Mucosa of rectum (tissue), 2 donors: ENCODE results near the gene ATP13A5.

ENCODE experiments used
- H3K27ac ChIP-seq, 2 donors: one replicate each; pipeline ENCODE4 v1.7.0; 2013; ENCODE audit warnings: inconsistent platforms in 2 of 2, low read depth in 2 of 2, low read length in 2 of 2
- H3K27me3 ChIP-seq, 2 donors: one replicate each; pipeline ENCODE4 v1.7.0; 2013; ENCODE audit warnings: low read length in 2 of 2; ENCODE audit not compliant: control insufficient read depth in 2 of 2, insufficient read depth in 2 of 2
- H3K36me3 ChIP-seq, 2 donors: one replicate each; pipeline ENCODE4 v1.7.0; 2013; ENCODE audit warnings: low read length in 2 of 2; ENCODE audit not compliant: control insufficient read depth in 2 of 2, insufficient read depth in 2 of 2
- H3K4me1 ChIP-seq, 2 donors: one replicate each; pipeline ENCODE4 v1.7.0; 2013; ENCODE audit warnings: low read length in 2 of 2, mild to moderate bottlenecking in 1 of 2; ENCODE audit not compliant: control insufficient read depth in 2 of 2, insufficient read depth in 2 of 2
- H3K4me3 ChIP-seq, 2 donors: one replicate each; pipeline ENCODE4 v1.7.0; 2013; ENCODE audit warnings: low read length in 2 of 2
- H3K9ac ChIP-seq, 2 donors: one replicate each; pipeline ENCODE4 v1.7.0; 2013; ENCODE audit warnings: low read length in 2 of 2, low read depth in 1 of 2, mild to moderate bottlenecking in 1 of 2
- H3K9me3 ChIP-seq, 2 donors: one replicate each; pipeline ENCODE4 v1.7.0; 2013; ENCODE audit warnings: low read length in 2 of 2; ENCODE audit not compliant: control insufficient read depth in 2 of 2
- donor health status: healthy.
- donor health status: Normal muscosa, but diverticular disease.

The ATP13A5 gene

DNA sequence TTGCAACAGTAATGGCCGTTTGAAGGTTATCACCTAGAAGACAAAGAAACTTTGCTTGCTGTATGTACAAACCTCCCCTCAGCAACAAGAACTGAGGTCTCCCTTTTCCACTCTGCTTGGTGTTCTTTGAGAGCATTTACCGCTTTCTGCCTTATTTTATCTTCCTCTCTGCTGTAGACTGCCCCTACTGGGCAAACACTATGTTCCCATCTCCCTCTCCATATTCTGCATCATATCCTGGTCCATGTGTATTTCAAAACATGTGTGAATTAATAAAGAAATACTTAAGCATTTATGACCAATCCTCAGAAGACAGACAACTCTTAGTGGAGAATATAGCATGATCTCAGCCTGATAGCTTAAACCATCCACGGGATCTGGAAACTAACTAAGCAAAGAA is 64.4 kb downstream of the ATP13A5 start:
- Histone ChIP-seq H3K36me3 (no peaks in the 10 kb centered on the region), H3K9ac (no peak overlapping the region), H3K27me3 (no peaks in the 10 kb centered on the region), H3K27ac (no peak overlapping the region), H3K9me3 (no peaks in the 10 kb centered on the region), H3K4me3 (no peak overlapping the region), H3K4me1 (no peaks in the 10 kb centered on the region)

DNA sequence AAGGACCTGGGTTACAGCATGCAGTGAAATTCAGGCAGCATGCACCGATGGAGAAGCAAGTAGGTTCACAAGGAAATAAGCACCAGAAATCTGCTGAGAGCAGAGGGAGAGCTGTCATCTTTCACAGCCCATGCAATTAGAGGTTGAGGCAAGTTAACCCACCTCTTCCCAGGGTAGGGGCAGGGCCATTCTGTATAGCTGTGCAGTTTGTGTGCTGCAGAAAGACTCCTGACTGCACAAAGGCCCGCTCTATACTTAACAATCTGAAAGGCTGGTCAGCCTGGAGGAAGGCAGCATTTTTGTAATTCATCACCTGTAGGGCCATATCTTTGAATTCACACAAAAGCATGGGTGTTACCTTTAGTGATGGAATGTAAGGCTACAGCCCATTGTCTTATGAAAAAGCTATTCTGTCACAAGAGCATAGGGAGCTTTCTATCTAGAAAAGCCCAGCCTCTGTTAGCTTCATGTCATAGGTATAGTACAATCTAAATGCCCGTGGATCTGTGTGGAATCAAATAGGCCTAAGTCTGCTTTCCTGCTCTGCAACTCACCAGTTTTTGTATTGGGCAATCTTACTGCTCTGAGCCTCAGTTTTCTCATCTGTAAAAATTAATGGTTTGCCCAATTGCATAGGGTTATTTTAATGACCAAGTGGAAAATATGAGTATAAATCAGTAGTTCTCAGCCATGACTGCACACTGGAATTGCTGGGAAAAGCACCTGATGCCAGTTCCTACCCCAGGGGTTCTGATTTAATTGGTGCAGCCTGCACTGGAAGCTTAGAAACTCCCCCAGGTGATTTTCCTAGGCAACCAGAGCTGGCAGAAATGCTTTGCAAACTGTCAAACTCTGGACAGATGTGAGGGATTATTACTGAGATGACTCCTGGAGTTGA is 65.2 kb downstream of the ATP13A5 start:
- Histone ChIP-seq H3K36me3 (no peaks in the 10 kb centered on the region), H3K9ac (no peak overlapping the region), H3K9me3 (no peaks in the 10 kb centered on the region), H3K4me3 (no peak overlapping the region), H3K27ac (no peak overlapping the region), H3K27me3 (no peaks in the 10 kb centered on the region), H3K4me1 (no peaks in the 10 kb centered on the region)

DNA sequence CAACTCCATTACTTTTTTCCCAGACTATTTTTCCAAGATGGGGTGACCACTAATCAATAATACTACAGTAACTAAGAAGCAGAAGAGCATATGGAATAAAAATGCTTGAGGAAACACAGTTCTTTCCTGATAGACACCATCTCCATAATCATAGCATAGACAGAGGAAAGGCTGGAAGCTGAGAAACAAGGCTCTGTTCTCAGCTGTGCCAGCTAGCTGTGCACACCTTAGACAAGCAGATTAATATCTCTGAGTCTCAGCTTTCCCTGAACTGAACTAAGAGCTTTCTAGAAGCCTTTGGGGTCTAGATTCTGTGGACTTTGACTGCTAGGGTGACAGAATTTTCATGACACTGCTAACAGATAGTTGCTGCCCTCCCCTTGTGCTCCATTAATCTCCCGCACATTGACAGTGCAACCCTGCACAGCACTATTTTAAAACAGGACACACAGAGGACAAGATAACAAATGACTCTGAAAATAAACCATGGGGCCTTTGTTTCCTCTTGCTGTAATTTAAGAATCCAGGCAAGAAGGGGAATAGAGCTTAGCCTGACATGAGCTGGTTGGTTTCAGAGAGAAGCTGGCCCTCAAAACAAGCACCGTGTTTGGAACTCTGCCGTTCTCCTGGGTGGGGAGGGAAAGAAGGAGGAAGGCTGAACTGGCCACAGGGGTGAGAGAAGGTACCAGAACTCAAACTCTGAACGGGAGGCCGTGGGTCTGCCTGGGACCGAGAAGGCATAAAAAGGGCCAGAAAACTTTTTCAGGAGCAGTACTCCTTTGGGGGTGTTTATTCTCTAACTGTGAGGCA is 67.4 kb downstream of the ATP13A5 start:
- Histone ChIP-seq H3K27me3 (no peaks in the 10 kb centered on the region), H3K4me1 (no peaks in the 10 kb centered on the region), H3K4me3 (no peak overlapping the region), H3K36me3 (no peaks in the 10 kb centered on the region), H3K9me3 (no peaks in the 10 kb centered on the region), H3K9ac (no peak overlapping the region), H3K27ac (no peak overlapping the region)

DNA sequence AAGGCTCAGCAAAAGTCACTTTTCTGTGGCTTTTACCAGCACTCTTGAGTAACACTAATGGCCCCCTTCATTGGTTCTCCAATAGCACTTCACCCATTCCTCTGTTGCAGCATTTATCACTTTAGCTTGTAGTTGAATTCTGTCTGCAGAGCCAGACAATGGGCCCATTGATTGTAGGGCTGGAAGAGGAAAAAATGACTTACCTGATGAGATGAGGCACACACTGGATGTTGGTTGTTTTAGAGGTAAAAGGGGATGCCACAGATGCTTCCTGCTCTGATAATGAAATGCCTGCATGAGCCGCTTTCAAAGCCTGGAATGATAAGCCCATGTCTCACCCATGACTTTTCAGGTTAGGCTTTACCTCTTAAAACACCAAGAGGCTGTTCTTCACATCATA is 73.2 kb downstream of the ATP13A5 start:
- Histone ChIP-seq H3K9me3 (no peaks in the 10 kb centered on the region), H3K27me3 (no peaks in the 10 kb centered on the region), H3K27ac (no peak overlapping the region), H3K36me3 (no peaks in the 10 kb centered on the region), H3K9ac (no peak overlapping the region), H3K4me3 (no peak overlapping the region), H3K4me1 (no peaks in the 10 kb centered on the region)

- no peaks in the 10 kb centered on the region for H3K9me3 ChIP-seq
- no peaks in the 10 kb centered on the region for H3K4me1 ChIP-seq
- H3K27me3 ChIP-seq = no peaks in the 10 kb centered on the region
- H3K9ac ChIP-seq = no peak overlapping the region
- H3K27ac ChIP-seq = no peak overlapping the region
- H3K36me3 ChIP-seq = no peaks in the 10 kb centered on the region
- no peak overlapping the region for H3K4me3 ChIP-seq
These were observed 77.1 kb downstream of the ATP13A5 start for GRCh38 chr3:193301433-193301832.

DNA sequence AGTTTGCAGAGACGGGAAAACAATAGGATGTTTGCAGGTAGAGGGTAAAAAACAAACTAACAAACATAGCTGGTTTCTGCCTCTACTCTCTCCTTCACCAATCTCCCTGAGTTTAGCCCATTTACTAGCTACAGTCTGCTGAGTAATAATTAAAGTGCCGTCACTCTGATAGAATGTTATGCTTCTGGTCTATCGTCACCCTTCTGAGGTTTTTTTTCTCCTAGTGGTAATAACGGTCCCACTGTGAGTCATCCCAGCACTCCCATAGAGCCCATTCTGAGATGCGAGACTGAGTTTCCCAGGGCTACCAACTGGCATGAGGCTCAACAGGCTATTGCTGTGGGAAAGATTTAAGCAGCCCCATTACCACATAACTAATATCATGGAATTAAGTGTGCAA is 81.1 kb downstream of the ATP13A5 start:
- no peaks in the 10 kb centered on the region for H3K9me3 ChIP-seq
- no peaks in the 10 kb centered on the region for H3K27me3 ChIP-seq
- H3K36me3 ChIP-seq = no peaks in the 10 kb centered on the region
- H3K4me3 ChIP-seq = no peak overlapping the region
- no peaks in the 10 kb centered on the region for H3K4me1 ChIP-seq
- H3K27ac ChIP-seq = no peak overlapping the region
- H3K9ac ChIP-seq = no peak overlapping the region

DNA sequence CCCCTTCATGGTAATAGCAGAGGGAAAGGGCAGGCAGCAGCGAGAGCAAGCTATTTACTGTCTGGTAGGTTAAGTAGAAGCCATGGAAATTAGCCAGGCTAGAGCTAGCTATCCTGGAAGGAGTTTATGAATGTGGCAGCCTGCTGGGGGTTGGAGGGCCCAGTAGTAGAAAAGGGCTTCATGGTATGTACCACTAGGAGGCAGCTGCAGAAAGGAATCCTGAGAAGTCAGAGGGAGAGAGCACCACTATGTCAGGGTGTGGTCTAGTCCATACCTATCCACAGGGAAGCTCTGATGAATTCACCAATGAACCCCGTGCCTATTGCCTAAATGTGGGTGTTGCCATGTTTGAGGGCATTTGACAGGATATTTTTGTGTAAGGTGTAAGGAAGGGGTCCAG is 82.6 kb downstream of the ATP13A5 start:
- H3K9ac ChIP-seq = no peak overlapping the region
- no peak overlapping the region for H3K27ac ChIP-seq
- no peaks in the 10 kb centered on the region for H3K9me3 ChIP-seq
- H3K4me3 ChIP-seq = no peak overlapping the region
- H3K36me3 ChIP-seq = no peaks in the 10 kb centered on the region
- no peaks in the 10 kb centered on the region for H3K4me1 ChIP-seq
- H3K27me3 ChIP-seq = no peaks in the 10 kb centered on the region

GRCh38 chr3:193292386-193292785 is 86.2 kb downstream of the ATP13A5 start:
- H3K27ac ChIP-seq = no peak overlapping the region
- H3K36me3 ChIP-seq = no peaks in the 10 kb centered on the region
- no peak overlapping the region for H3K4me3 ChIP-seq
- no peaks in the 10 kb centered on the region for H3K9me3 ChIP-seq
- H3K9ac ChIP-seq = no peak overlapping the region
- no peaks in the 10 kb centered on the region for H3K27me3 ChIP-seq
- H3K4me1 ChIP-seq = no peaks in the 10 kb centered on the region

DNA sequence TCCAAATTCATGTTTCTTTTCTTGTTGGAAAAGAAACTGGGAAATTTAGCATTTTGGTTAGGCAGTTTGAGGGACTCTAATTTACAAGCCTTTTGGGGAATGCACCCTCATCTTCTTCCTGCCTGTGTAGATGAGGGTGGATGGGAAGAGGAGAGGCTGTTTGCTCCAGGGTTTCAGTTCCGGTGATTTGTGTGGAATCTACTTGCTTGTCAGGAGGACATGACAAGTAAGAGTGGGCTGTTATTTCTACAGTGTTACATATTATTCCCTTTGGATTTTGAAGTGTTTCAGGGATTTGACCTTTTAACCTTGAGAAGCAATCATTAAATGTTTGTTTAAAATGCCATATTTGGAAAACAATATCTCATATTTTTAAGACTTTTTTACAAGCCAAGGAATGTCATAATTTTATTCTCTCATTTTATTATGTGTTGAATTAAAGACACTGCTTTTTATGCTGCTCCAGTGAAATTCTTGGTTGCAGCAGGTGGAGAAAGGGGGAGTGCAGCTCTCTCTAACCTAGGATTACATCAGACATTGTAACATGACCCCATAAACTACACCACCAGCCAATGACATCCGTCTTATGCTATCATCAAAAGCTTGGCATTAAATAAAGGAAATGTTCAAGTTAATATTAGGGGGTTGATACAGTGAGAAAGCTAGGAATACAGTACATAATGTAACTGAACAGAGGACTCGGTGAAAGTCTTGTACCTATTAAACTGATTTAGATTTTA is 107.3 kb downstream of the ATP13A5 start:
- Histone ChIP-seq H3K9me3 (no peaks in the 10 kb centered on the region), H3K4me1 (no peaks in the 10 kb centered on the region), H3K9ac (no peak overlapping the region), H3K27me3 (no peaks in the 10 kb centered on the region), H3K36me3 (no peaks in the 10 kb centered on the region), H3K27ac (no peak overlapping the region), H3K4me3 (no peak overlapping the region)

DNA sequence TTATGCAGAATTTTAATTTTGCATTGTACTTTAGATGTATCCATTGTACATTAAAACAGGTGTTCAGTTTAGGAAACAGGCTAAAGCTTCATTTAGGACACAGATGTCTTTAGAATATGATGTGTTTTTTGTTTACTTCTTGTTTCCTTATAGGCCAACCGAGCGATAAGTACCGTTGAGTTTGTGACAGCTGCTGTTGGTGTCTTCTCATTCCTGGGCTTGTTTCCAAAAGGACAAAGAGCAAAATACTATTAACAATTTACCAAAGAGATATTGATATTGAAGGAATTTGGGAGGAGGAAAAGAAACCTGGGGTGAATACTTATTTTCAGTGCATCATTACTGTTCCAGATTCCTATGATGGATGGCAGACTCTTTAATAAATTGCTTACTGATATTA is 108.1 kb downstream of the ATP13A5 start:
- no peaks in the 10 kb centered on the region for H3K27me3 ChIP-seq
- H3K9me3 ChIP-seq = no peaks in the 10 kb centered on the region
- H3K4me1 ChIP-seq = no peaks in the 10 kb centered on the region
- no peak overlapping the region for H3K27ac ChIP-seq
- H3K36me3 ChIP-seq = no peaks in the 10 kb centered on the region
- H3K9ac ChIP-seq = no peak overlapping the region
- H3K4me3 ChIP-seq = no peak overlapping the region
